SK-N-SH treated with all-trans-retinoic acid at 6 μM for 48 hours (cell line): ENCODE results near the gene MYLK.

Source experiments
- ARNTL ChIP-seq: fragments of 450-650 bp; formaldehyde crosslinking; IDR thresholded peaks from 2 replicates; pipeline ENCODE4 v1.5.0; 2020; ENCODE audit warnings: low read depth, mild to moderate bottlenecking, moderate library complexity, borderline replicate concordance
- PPARA ChIP-seq: fragments of 250-450 bp; sonication (Bioruptor Pico); IDR thresholded peaks from 2 replicates; pipeline ENCODE4 v1.5.0; 2020; ENCODE audit warnings: mild to moderate bottlenecking, borderline replicate concordance
- RARB ChIP-seq: fragments of 250-450 bp; sonication (Bioruptor Pico); IDR thresholded peaks from 2 replicates; pipeline ENCODE4 v1.8.0; 2021; ENCODE audit warnings: mild to moderate bottlenecking, moderate library complexity
- TOX ChIP-seq: fragments of 250-450 bp; sonication (Bioruptor Pico); IDR thresholded peaks from 2 replicates; pipeline ENCODE4 v1.8.0; 2021; ENCODE audit warnings: mild to moderate bottlenecking, moderate library complexity, borderline replicate concordance
- ZFP3 ChIP-seq: fragments of 250-450 bp; sonication (Bioruptor Pico); IDR thresholded peaks from 2 replicates; pipeline ENCODE4 v1.5.0; 2020; ENCODE audit warnings: mild to moderate bottlenecking, moderate library complexity
- TF ChIP-seq, protein P1 (sequence below): fragments of 250-450 bp; sonication (Bioruptor Pico); IDR thresholded peaks from 2 replicates; pipeline ENCODE4 v1.5.1; 2021; ENCODE audit warnings: mild to moderate bottlenecking, moderate library complexity
- TF ChIP-seq, protein P2 (sequence below): fragments of 250-450 bp; sonication (Bioruptor Pico); IDR thresholded peaks from 2 replicates; pipeline ENCODE4 v1.8.0; 2020; ENCODE audit warnings: mild to moderate bottlenecking, moderate library complexity, borderline replicate concordance

DNA sequence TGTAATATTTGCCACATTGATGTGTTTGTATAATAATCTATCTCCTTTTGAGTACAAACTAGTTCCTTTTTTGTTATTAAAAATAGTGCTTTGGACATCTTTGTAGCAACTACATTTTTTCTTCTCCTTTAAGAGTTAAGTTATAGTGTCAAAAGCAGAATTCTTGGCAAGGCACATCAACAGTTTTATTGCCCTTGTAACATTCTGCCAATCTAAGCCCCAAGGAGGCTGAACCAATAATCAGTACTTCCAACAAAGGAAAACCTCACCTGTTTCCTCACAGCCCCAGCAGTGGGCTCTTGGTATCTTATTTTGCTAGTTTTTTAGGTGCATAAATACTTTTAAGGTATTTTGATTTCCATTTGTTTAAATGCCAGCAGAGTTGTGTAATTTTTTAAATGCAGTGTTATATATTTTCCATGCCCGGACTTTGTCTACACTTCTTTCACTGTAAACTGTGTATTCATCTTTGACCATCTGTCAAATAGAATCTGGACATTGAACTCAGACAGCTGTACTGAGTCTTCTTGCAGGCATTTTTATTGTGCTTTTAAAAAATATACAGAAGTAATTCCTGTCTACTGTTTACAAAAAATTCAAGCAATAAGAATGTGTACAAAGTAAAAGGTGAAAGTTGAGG lies 101.0 kb downstream of the MYLK start:
- no peak for TF ChIP-seq RARB (CRISPR knock-in tag)
- no peak for TF ChIP-seq ZFP3 (CRISPR knock-in tag)
- TF ChIP-seq, protein P1, sequence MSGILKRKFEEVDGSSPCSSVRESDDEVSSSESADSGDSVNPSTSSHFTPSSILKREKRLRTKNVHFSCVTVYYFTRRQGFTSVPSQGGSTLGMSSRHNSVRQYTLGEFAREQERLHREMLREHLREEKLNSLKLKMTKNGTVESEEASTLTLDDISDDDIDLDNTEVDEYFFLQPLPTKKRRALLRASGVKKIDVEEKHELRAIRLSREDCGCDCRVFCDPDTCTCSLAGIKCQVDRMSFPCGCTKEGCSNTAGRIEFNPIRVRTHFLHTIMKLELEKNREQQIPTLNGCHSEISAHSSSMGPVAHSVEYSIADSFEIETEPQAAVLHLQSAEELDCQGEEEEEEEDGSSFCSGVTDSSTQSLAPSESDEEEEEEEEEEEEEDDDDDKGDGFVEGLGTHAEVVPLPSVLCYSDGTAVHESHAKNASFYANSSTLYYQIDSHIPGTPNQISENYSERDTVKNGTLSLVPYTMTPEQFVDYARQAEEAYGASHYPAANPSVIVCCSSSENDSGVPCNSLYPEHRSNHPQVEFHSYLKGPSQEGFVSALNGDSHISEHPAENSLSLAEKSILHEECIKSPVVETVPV (CRISPR knock-in tag): no peak
- TF ChIP-seq ARNTL (CRISPR knock-in tag): no peak
- no peak for TF ChIP-seq TOX (CRISPR knock-in tag)
- TF ChIP-seq, protein P2, sequence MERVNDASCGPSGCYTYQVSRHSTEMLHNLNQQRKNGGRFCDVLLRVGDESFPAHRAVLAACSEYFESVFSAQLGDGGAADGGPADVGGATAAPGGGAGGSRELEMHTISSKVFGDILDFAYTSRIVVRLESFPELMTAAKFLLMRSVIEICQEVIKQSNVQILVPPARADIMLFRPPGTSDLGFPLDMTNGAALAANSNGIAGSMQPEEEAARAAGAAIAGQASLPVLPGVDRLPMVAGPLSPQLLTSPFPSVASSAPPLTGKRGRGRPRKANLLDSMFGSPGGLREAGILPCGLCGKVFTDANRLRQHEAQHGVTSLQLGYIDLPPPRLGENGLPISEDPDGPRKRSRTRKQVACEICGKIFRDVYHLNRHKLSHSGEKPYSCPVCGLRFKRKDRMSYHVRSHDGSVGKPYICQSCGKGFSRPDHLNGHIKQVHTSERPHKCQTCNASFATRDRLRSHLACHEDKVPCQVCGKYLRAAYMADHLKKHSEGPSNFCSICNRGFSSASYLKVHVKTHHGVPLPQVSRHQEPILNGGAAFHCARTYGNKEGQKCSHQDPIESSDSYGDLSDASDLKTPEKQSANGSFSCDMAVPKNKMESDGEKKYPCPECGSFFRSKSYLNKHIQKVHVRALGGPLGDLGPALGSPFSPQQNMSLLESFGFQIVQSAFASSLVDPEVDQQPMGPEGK: no peak
- TF ChIP-seq PPARA (CRISPR knock-in tag): no peak
